Neural progenitor cell (in vitro differentiated cells): Measurements from ENCODE around the gene RNF144A.

ENCODE experiments used
- CTCF ChIP-seq: fragments of 200-600 bp; sonication (generic); IDR thresholded peaks from 2 replicates; pipeline ENCODE4 v1.5.1; 2017; ENCODE audit warnings: antibody characterized with exemption, mild to moderate bottlenecking
- EZH2 ChIP-seq: fragments of 200-600 bp; sonication (generic); IDR thresholded peaks from 2 replicates; pipeline ENCODE4 v1.6.1; 2017; ENCODE audit warnings: antibody characterized with exemption, mild to moderate bottlenecking, moderate library complexity
- EZH2phosphoT487 ChIP-seq: fragments of 200-600 bp; sonication (generic); IDR thresholded peaks from 2 replicates; pipeline ENCODE4 v1.6.1; 2017; ENCODE audit warnings: antibody characterized with exemption

GRCh38 chr2:6963727-6964126 is 46.5 kb downstream of the RNF144A start:
- no peak for TF ChIP-seq CTCF
- no peak for TF ChIP-seq EZH2
- TF ChIP-seq EZH2phosphoT487: no peak
